ENCODE data around the gene TUBGCP4. TPM values are rescaled to one million over a fixed set of nuclear protein-coding genes. Genes with fewer than 3 reads are reported as not detected.

The TUBGCP4 gene
- total and polyA plus RNA-seq, 3 experiments from 2014 or later = 11.3 to 44.0 (median 39.1) TPM

DNA sequence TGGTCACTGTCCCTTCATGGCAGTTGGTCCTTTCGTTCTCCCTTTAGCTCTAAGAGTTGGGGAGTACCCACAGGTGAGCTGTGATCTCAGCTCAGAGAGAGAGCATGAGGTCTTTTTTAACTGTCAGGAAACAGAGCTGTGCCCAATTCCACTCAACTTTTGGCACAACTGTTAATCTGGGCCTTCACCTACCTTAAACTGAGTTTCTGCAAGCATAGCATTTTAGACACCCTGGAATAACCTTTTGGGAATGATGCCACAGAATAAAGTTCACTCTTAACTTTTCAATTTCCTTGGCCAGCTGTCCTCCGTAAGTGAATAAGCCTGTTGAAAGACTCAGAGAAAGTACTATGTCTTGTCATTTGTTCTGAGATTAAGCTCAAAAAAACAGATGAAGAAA, 35.9 kb downstream of the TUBGCP4 start:
- H3K27ac Mint-ChIP-seq = peak overlapping the region in 2 of 8 donors; percentile 43 to 49
- Histone ChIP-seq H3K4me3 (ENCODE audit: low read length) (no peak overlapping the region), H3K27me3 (ENCODE audit: insufficient read depth, low read length, poor library complexity, severe bottlenecking) (no peaks in the 10 kb centered on the region), H3K9me3 (ENCODE audit: low read length) (no peaks in the 10 kb centered on the region), H3K36me3 (ENCODE audit: insufficient read depth, low read length) (peaks cover 42% of the 10 kb centered on the region), H3K27ac (ENCODE audit: low read depth, low read length) (no peak overlapping the region), H3K4me1 (ENCODE audit: insufficient read depth, low read length) (no peaks in the 10 kb centered on the region)
- H3K4me1 Mint-ChIP-seq = peaks cover 0 to 7% (median 0%) of the 10 kb centered on the region in 3 donors
- H3K36me3 Mint-ChIP-seq = peaks cover 0 to 90% (median 21%) of the 10 kb centered on the region in 3 donors
- H3K4me3 Mint-ChIP-seq = no peak overlapping the region
- CTCF ChIA-PET = interaction anchor here (1.8 kb wide), 1 partner anchor 107 kb away, joined by 5 read pairs; no protein-coding TSS in a partner anchor
- H3K27me3 Mint-ChIP-seq = no peaks in the 10 kb centered on the region
- no peak for DNase-seq
- no peaks in the 10 kb centered on the region for H3K9me3 Mint-ChIP-seq
- POLR2A ChIA-PET = no interaction called here

DNA sequence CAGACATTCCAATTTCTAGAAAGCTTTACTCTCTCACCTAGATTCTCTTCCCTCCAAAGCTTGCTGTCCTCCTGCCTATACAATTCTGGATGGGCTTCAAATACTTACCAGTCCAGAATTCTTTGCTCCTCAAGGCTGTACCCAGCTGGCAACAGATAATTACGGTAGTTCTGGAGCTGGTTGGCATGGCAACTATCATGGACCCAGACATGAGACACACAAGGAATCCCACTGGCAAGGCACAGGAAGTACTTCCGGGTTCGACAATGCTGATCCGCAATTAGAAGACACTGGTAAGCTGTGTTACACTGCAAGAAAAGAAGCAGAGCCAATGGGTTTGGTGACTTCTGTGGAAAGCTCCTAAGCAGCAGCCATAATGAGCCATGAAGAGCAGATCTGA, 37.9 kb downstream of the TUBGCP4 start:
- H3K9me3 Mint-ChIP-seq = no peaks in the 10 kb centered on the region
- Histone ChIP-seq H3K27me3 (ENCODE audit: insufficient read depth, low read length, poor library complexity, severe bottlenecking) (no peaks in the 10 kb centered on the region), H3K9me3 (ENCODE audit: low read length) (no peaks in the 10 kb centered on the region), H3K4me3 (ENCODE audit: low read length) (no peak overlapping the region), H3K36me3 (ENCODE audit: insufficient read depth, low read length) (peaks cover 40% of the 10 kb centered on the region), H3K27ac (ENCODE audit: low read depth, low read length) (no peak overlapping the region), H3K4me1 (ENCODE audit: insufficient read depth, low read length) (no peaks in the 10 kb centered on the region)
- no peak for DNase-seq
- no peak overlapping the region for H3K4me3 Mint-ChIP-seq
- peaks cover 0 to 5% (median 0%) of the 10 kb centered on the region in 3 donors for H3K4me1 Mint-ChIP-seq
- H3K27ac Mint-ChIP-seq = peak overlapping the region in 3 of 8 donors; percentile 1 to 65 (median 44)
- no peaks in the 10 kb centered on the region for H3K27me3 Mint-ChIP-seq
- peaks cover 0 to 92% (median 20%) of the 10 kb centered on the region in 3 donors for H3K36me3 Mint-ChIP-seq
- ChIA-PET POLR2A (no interaction called here), CTCF (no interaction called here)

DNA sequence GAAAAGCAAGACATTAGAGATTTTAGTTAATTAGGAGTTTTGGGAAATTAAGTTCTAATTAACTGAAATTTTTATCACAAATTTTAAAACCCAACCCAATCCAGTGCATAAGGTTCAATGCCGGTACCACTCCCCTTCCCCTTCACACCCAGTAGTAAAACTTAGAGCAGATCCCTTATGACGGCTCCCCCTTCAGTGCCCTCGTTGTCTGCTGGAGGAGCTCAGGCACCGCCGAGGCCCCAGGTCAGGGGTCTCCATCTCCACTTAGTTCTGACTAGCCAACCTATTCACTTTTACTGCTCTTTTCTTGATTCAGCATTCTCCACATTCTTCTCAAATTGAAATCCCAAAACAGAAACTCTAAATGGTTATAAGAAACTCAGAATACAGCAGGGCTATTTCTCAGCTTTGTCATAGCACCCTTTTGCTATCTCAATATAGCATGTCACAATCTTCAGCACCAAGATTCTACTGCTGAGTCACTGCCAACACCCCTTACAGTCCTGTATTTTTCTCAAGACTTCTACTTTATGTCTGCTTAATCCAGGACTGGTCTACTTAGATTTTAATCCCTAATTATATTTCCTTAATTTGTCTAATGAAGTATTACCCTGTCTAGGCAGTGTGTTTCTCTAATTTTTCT, 39.8 kb downstream of the TUBGCP4 start:
- H3K27me3 ChIP-seq (ENCODE audit: insufficient read depth, low read length, poor library complexity, severe bottlenecking) = no peaks in the 10 kb centered on the region
- H3K27me3 Mint-ChIP-seq = no peaks in the 10 kb centered on the region
- peaks cover 32% of the 10 kb centered on the region for H3K36me3 ChIP-seq (ENCODE audit: insufficient read depth, low read length)
- no peaks in the 10 kb centered on the region for H3K4me1 ChIP-seq (ENCODE audit: insufficient read depth, low read length)
- no peak overlapping the region for H3K27ac ChIP-seq (ENCODE audit: low read depth, low read length)
- H3K4me3 ChIP-seq (ENCODE audit: low read length) = no peak overlapping the region
- CTCF ChIA-PET = interaction anchor here (1.5 kb wide), 1 partner anchor 8 kb away, joined by 3 read pairs; no protein-coding TSS in a partner anchor
- no peaks in the 10 kb centered on the region for H3K9me3 Mint-ChIP-seq
- H3K36me3 Mint-ChIP-seq = peaks cover 0 to 91% (median 24%) of the 10 kb centered on the region in 3 donors
- H3K4me1 Mint-ChIP-seq = no peaks in the 10 kb centered on the region
- H3K4me3 Mint-ChIP-seq = no peak overlapping the region
- peak overlapping the region in 2 of 8 donors; percentile 9 to 19 for H3K27ac Mint-ChIP-seq
- POLR2A ChIA-PET = no interaction called here
- DNase-seq = no peak
- H3K9me3 ChIP-seq (ENCODE audit: low read length) = no peaks in the 10 kb centered on the region

DNA sequence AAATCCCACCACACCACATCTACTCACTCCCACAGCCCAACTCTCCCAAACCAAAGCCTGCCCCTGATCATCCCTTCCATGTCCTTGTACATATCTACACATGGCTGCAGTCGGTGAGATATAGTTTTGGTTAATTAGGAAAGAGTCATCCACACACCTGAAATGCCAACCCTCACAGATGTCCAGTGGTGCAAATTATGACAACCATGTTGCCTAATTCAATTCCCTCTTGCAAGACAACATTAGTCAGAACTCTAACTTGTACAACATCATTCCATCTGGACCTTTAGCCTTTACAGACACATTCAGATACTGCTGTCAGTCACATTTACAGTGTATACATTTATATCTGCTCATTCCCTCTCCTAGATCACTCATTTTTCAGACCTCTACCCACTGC, 41.2 kb downstream of the TUBGCP4 start:
- Histone ChIP-seq H3K36me3 (ENCODE audit: insufficient read depth, low read length) (peaks cover 45% of the 10 kb centered on the region), H3K4me1 (ENCODE audit: insufficient read depth, low read length) (no peaks in the 10 kb centered on the region), H3K27me3 (ENCODE audit: insufficient read depth, low read length, poor library complexity, severe bottlenecking) (no peaks in the 10 kb centered on the region), H3K27ac (ENCODE audit: low read depth, low read length) (no peak overlapping the region), H3K4me3 (ENCODE audit: low read length) (no peak overlapping the region), H3K9me3 (ENCODE audit: low read length) (no peaks in the 10 kb centered on the region)
- no peaks in the 10 kb centered on the region for H3K9me3 Mint-ChIP-seq
- no peak for DNase-seq
- no peaks in the 10 kb centered on the region for H3K4me1 Mint-ChIP-seq
- peaks cover 0 to 93% (median 25%) of the 10 kb centered on the region in 3 donors for H3K36me3 Mint-ChIP-seq
- CTCF ChIA-PET = interaction anchor here (1.5 kb wide), 1 partner anchor 9 kb away, joined by 3 read pairs; no protein-coding TSS in a partner anchor
- H3K27ac Mint-ChIP-seq = peak overlapping the region in 6 of 8 donors; percentile 18 to 84 (median 41)
- no peak overlapping the region for H3K4me3 Mint-ChIP-seq
- H3K27me3 Mint-ChIP-seq = no peaks in the 10 kb centered on the region
- POLR2A ChIA-PET = no interaction called here

DNA sequence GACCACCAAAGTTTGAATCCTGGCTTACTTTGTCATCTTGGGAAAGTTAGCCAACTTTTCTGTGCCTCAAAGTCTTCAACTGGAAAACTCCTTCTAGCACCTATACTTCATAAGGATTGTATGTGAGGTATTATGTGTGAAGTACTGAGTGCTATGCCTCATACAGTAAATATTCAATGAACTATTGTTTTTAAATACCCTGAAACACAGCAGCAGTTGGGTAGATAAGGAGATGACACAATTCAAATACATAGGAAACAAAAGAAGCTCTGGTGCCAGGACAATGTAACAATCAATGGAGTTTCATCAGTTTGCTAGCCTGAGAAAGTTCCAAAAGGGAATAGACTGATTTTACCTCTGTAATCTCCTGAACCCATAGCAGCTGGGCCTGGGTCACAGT, 43.3 kb downstream of the TUBGCP4 start:
- no peaks in the 10 kb centered on the region for H3K4me1 ChIP-seq (ENCODE audit: insufficient read depth, low read length)
- no peak for DNase-seq
- H3K4me3 ChIP-seq (ENCODE audit: low read length) = no peak overlapping the region
- Mint-ChIP-seq H3K9me3 (no peaks in the 10 kb centered on the region), H3K27me3 (no peaks in the 10 kb centered on the region), H3K4me3 (no peak overlapping the region), H3K27ac (peak overlapping the region in 1 of 8 donors; percentile 51), H3K36me3 (peaks cover 5 to 84% (median 21%) of the 10 kb centered on the region in 3 donors), H3K4me1 (no peaks in the 10 kb centered on the region)
- CTCF ChIA-PET = no interaction called here
- no peak overlapping the region for H3K27ac ChIP-seq (ENCODE audit: low read depth, low read length)
- H3K36me3 ChIP-seq (ENCODE audit: insufficient read depth, low read length) = peaks cover 34% of the 10 kb centered on the region
- POLR2A ChIA-PET = no interaction called here
- no peaks in the 10 kb centered on the region for H3K9me3 ChIP-seq (ENCODE audit: low read length)
- H3K27me3 ChIP-seq (ENCODE audit: insufficient read depth, low read length, poor library complexity, severe bottlenecking) = no peaks in the 10 kb centered on the region

DNA sequence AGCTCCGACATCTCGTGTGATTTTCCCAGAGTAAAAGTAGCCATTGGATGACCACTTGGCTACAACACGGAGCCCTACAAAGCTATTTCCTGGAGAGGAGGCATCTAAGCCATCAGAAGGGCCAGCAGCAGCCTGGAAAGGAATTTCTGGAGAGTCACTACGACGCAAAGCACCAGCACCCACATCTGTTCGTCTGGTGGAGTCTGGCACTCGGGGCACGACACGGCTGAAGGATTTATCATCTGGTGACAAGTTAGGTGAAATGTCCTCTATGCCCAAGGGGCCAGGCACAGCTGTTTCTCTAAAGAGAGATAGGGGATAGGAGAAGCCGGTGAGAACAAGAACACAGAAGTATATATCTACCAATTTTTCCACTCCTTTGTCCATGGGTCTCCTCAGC, 49.5 kb downstream of the TUBGCP4 start:
- ChIA-PET POLR2A (no interaction called here), CTCF (no interaction called here)
- Mint-ChIP-seq H3K27me3 (no peaks in the 10 kb centered on the region), H3K9me3 (no peaks in the 10 kb centered on the region), H3K36me3 (peaks cover 5 to 84% (median 20%) of the 10 kb centered on the region in 3 donors), H3K27ac (peak overlapping the region in 1 of 8 donors; percentile 56), H3K4me3 (no peak overlapping the region), H3K4me1 (peaks cover 2 to 13% (median 10%) of the 10 kb centered on the region in 3 donors)
- Histone ChIP-seq H3K27ac (ENCODE audit: low read depth, low read length) (no peak overlapping the region), H3K36me3 (ENCODE audit: insufficient read depth, low read length) (peaks cover 20% of the 10 kb centered on the region), H3K4me3 (ENCODE audit: low read length) (no peak overlapping the region), H3K4me1 (ENCODE audit: insufficient read depth, low read length) (no peaks in the 10 kb centered on the region), H3K27me3 (ENCODE audit: insufficient read depth, low read length, poor library complexity, severe bottlenecking) (no peaks in the 10 kb centered on the region), H3K9me3 (ENCODE audit: low read length) (no peaks in the 10 kb centered on the region)
- DNase-seq = no peak

DNA sequence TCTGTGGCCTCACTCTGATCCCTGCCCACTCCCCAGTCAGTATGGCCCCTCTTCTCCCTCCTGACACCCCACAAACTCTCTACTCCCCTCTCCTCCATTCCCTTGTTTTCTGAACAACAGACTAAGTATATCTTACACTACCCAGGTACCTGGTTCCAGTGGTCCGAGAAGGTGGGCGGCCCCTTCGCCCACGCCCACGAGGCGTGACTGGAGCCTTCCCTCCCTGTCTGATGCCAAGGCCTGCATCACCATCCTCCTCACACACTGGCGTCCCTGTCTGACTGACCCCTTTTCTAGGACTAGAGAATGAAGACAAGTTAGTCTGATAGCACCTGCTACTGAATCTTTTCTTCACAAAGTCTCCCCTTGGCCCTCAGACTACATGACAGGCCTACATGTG, 50.0 kb downstream of the TUBGCP4 start:
- Histone ChIP-seq H3K27me3 (ENCODE audit: insufficient read depth, low read length, poor library complexity, severe bottlenecking) (no peaks in the 10 kb centered on the region), H3K4me3 (ENCODE audit: low read length) (no peak overlapping the region), H3K36me3 (ENCODE audit: insufficient read depth, low read length) (peaks cover 18% of the 10 kb centered on the region), H3K27ac (ENCODE audit: low read depth, low read length) (no peak overlapping the region), H3K4me1 (ENCODE audit: insufficient read depth, low read length) (no peaks in the 10 kb centered on the region), H3K9me3 (ENCODE audit: low read length) (no peaks in the 10 kb centered on the region)
- peaks cover 2 to 13% (median 10%) of the 10 kb centered on the region in 3 donors for H3K4me1 Mint-ChIP-seq
- H3K36me3 Mint-ChIP-seq = peaks cover 5 to 81% (median 17%) of the 10 kb centered on the region in 3 donors
- H3K27me3 Mint-ChIP-seq = no peaks in the 10 kb centered on the region
- DNase-seq = no peak
- no peaks in the 10 kb centered on the region for H3K9me3 Mint-ChIP-seq
- H3K27ac Mint-ChIP-seq = peak overlapping the region in 1 of 8 donors; percentile 74
- peak overlapping the region in 1 of 7 donors; percentile 20 for H3K4me3 Mint-ChIP-seq
- CTCF ChIA-PET = no interaction called here
- POLR2A ChIA-PET = no interaction called here

DNA sequence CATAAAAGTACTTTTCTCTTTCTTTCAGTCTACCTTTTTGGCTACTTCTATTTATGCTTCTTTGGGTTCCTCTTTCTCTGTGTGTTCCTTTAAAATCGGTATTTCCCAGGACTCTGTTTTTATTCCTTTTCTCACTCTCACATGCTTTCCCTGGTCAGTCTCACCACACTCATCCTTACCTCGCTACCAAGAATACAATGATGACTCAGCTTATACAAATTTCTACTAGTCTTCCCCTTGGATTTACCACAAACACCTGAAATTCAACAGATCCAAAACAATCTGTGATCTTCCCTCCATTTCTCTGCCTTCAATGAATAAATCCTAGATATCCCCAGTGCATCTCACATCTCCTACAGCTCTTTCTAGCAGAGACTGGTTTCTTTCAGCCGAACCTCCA, 52.9 kb downstream of the TUBGCP4 start:
- Histone ChIP-seq H3K27ac (ENCODE audit: low read depth, low read length) (no peak overlapping the region), H3K4me1 (ENCODE audit: insufficient read depth, low read length) (no peaks in the 10 kb centered on the region), H3K27me3 (ENCODE audit: insufficient read depth, low read length, poor library complexity, severe bottlenecking) (no peaks in the 10 kb centered on the region), H3K4me3 (ENCODE audit: low read length) (no peak overlapping the region), H3K36me3 (ENCODE audit: insufficient read depth, low read length) (peaks cover 9% of the 10 kb centered on the region), H3K9me3 (ENCODE audit: low read length) (no peaks in the 10 kb centered on the region)
- no peaks in the 10 kb centered on the region for H3K27me3 Mint-ChIP-seq
- no peaks in the 10 kb centered on the region for H3K9me3 Mint-ChIP-seq
- peaks cover 2 to 13% (median 10%) of the 10 kb centered on the region in 3 donors for H3K4me1 Mint-ChIP-seq
- H3K4me3 Mint-ChIP-seq = no peak overlapping the region
- H3K27ac Mint-ChIP-seq = peak overlapping the region in 2 of 8 donors; percentile 0 to 76
- DNase-seq = no peak
- CTCF ChIA-PET = no interaction called here
- H3K36me3 Mint-ChIP-seq = peaks cover 7 to 79% (median 26%) of the 10 kb centered on the region in 3 donors
- POLR2A ChIA-PET = no interaction called here

All from CD8-positive, alpha-beta memory T cell (primary cell).